ENCODE measurements around the gene FSTL4.

DNA sequence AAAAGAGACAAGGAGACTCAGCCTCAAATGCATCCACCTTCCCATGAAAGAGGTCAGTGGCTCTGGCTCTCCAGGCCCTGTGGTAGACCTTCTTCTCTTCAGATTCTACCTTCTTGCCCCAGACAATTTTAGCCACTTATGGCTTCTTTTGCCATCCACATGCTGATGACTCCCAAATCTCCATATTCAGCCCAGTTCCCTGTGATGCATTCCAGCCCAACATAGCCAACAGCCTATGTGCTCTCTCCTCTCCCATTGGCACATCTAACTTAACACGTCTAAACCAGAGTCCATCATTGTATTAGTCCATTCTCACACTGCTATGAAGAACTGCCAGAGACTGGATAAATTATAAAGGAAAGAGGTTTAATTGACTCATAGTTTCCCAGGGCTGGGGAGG is 108.8 kb downstream of the FSTL4 start:
- TF ChIP-seq POLR2AphosphoS5 (IDR thresholded peaks at IDR 0.05; ENCODE audit: low read depth) (no peak), CREB1 (CRISPR knock-in tag; IDR thresholded peaks at IDR 0.05; ENCODE audit: low read depth) (no peak), EZH2phosphoT487 (IDR thresholded peaks at IDR 0.05; ENCODE audit: unreplicated experiment) (no peak), EZH2 (IDR thresholded peaks at IDR 0.05; ENCODE audit: low read depth, unreplicated experiment) (no peak)
- TF ChIP-seq, protein P1, sequence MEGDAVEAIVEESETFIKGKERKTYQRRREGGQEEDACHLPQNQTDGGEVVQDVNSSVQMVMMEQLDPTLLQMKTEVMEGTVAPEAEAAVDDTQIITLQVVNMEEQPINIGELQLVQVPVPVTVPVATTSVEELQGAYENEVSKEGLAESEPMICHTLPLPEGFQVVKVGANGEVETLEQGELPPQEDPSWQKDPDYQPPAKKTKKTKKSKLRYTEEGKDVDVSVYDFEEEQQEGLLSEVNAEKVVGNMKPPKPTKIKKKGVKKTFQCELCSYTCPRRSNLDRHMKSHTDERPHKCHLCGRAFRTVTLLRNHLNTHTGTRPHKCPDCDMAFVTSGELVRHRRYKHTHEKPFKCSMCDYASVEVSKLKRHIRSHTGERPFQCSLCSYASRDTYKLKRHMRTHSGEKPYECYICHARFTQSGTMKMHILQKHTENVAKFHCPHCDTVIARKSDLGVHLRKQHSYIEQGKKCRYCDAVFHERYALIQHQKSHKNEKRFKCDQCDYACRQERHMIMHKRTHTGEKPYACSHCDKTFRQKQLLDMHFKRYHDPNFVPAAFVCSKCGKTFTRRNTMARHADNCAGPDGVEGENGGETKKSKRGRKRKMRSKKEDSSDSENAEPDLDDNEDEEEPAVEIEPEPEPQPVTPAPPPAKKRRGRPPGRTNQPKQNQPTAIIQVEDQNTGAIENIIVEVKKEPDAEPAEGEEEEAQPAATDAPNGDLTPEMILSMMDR (conservative IDR thresholded peaks at IDR 0.05; ENCODE audit: low read depth in 2 of 2): no peak
